Esophagus muscularis mucosa (tissue), 4 donors: ENCODE results near the gene ST8SIA6. TPM values are rescaled to one million over a fixed set of nuclear protein-coding genes. Genes with fewer than 3 reads are reported as not detected.

Experiments used
- DNase-seq: peaks from one replicate; pipeline ENCODE4 v3.0.0-alpha.2; 2017; ENCODE audit errors: extremely low spot score
- H3K27ac ChIP-seq, 4 donors: fragments of 200-600 bp; sonication (generic); replicated peaks in 1 of 4; 1 replicate in 3 of 4; 2 replicates in 1 of 4; pipeline ENCODE4 v1.5.1; 2016 to 2019; ENCODE audit warnings: mild to moderate bottlenecking in 1 of 4
- H3K27me3 ChIP-seq, 4 donors: fragments of 200-600 bp; sonication (generic); one replicate each; pipeline versions ENCODE4 v1.5.1 to v1.6.0; 2016 to 2019
- H3K36me3 ChIP-seq, 4 donors: fragments of 200-600 bp; sonication (generic); one replicate each; pipeline ENCODE4 v1.5.1; 2016 to 2019
- H3K4me1 ChIP-seq, 4 donors: fragments of 200-600 bp; sonication (generic); one replicate each; pipeline ENCODE4 v1.5.1; 2016 to 2019
- H3K4me3 ChIP-seq, 4 donors: fragments of 200-600 bp; sonication (generic); 1 replicate in 2 of 4; 2 replicates in 2 of 4; pipeline ENCODE4 v1.5.1; 2016 to 2019; ENCODE audit warnings: mild to moderate bottlenecking in 4 of 4, moderate library complexity in 1 of 4
- H3K9me3 ChIP-seq, 4 donors: fragments of 200-600 bp; sonication (generic); 1 replicate in 3 of 4; 2 replicates in 1 of 4; pipeline ENCODE4 v1.5.1; 2016 to 2019
- CTCF ChIP-seq, 3 experiments: fragments of 200-600 bp in 2 of 3; fragments of 450-650 bp in 1 of 3; sonication (generic) in 2 of 3; IDR thresholded peaks; one replicate each; pipeline ENCODE4 v1.5.1; 2017 to 2019; ENCODE audit warnings: antibody characterized with exemption in 3 of 3, mild to moderate bottlenecking in 2 of 3, moderate library complexity in 1 of 3
- EP300 ChIP-seq: sonication (generic); formaldehyde crosslinking; IDR thresholded peaks from one replicate; pipeline ENCODE4 v1.6.1; 2017; ENCODE audit warnings: antibody characterized with exemption
- POLR2A ChIP-seq: fragments of 450-650 bp; IDR thresholded peaks from one replicate; pipeline ENCODE4 v1.6.1; 2017; ENCODE audit warnings: antibody characterized with exemption, moderate library complexity, mild to moderate bottlenecking, low read depth
- POLR2AphosphoS5 ChIP-seq, 2 donors: sonication (generic); formaldehyde crosslinking; IDR thresholded peaks; one replicate each; pipeline ENCODE4 v1.6.1; 2017; ENCODE audit warnings: antibody characterized with exemption in 2 of 2
- WGBS: methylation state at CpG from one replicate; pipeline ENCODE4 v1.1.5; 2018; 5-methylcytosine and 5-hydroxymethylcytosine counted together
- intact Hi-C: fragments of 100-400 bp; cut with DNase I; formaldehyde crosslinking; loops from one replicate; pipeline ENCODE4 v1.15.1; 2023
- total RNA-seq, 4 donors: library from RNA; depleted of rRNA; stranded (reverse); fragments of >200 nt; gene quantifications; one replicate each; pipeline versions ENCODE4 v1.1.0 to v1.2.1, GENCODE V29; 2016

Gene ST8SIA6
- total RNA-seq, 4 donors from 2014 or later, result 1.2 to 1.8 (median 1.3) TPM

DNA sequence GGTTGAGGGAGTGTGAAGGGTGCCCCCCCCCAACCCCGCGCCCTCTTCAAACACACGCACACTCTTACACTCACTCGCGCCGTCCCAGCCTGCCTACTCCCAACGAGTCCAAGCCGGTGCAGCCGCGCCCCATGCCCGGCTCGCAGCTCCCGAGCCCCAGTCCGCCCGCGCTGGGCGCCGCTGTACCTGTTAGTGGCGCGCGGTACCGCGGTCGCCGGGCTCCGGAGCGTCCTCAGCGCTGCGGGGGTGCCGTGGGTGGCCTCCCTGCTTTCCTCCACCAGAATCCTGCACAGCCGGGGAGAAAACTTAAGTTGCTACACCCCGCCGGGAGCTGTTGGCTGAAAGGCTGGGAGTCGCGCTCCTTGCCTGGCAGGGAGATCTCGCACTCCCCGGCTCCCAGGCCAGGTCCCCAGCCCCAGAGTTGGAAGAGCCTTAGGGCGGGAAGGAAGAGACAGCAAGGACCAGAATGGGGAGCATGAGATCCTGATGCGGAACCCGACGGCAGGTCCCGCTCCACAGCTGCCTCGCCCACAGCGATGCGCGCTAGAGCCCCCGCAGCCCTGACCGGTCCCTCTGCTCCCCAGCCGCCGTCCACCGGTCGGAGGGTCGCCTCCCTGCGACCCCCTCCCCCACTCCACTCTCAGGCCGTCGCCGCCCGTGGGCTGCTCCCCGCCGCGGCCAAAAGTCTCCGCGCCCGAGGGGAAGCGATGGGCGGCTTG, 863 bp downstream of the ST8SIA6 start:
- peaks cover 0 to 9% (median 0%) of the 10 kb centered on the region in 4 donors for H3K36me3 ChIP-seq
- TF ChIP-seq POLR2A (no peak), CTCF (IDR thresholded peaks at IDR 0.05) (no peak), POLR2AphosphoS5 (IDR thresholded peaks at IDR 0.05) (no peak), EP300 (no peak)
- WGBS, result 0% methylated on average over 5 of the region's 66 CpGs
- peaks cover 0 to 50% (median 28%) of the 10 kb centered on the region in 4 donors for H3K27me3 ChIP-seq
- no peak for DNase-seq
- H3K4me1 ChIP-seq, result peaks cover 6 to 21% (median 18%) of the 10 kb centered on the region in 4 donors
- peaks cover 0 to 17% (median 13%) of the 10 kb centered on the region in 4 donors for H3K9me3 ChIP-seq
- intact Hi-C loops, result no loop called here
- H3K27ac ChIP-seq, result peak overlapping the region in 1 of 4 donors; percentile 4
- peak overlapping the region; percentile 46 to 60 (median 50) for H3K4me3 ChIP-seq

GRCh38 chr10:17453035-17453372, 1.4 kb downstream of the ST8SIA6 start:
- peaks cover 0 to 55% (median 28%) of the 10 kb centered on the region in 4 donors for H3K27me3 ChIP-seq
- peaks cover 0 to 9% (median 0%) of the 10 kb centered on the region in 4 donors for H3K36me3 ChIP-seq
- H3K27ac ChIP-seq, result no peak overlapping the region
- TF ChIP-seq EP300 (no peak), POLR2AphosphoS5 (IDR thresholded peaks at IDR 0.05) (no peak), POLR2A (no peak), CTCF (IDR thresholded peaks at IDR 0.05) (no peak)
- H3K9me3 ChIP-seq, result peaks cover 0 to 23% (median 15%) of the 10 kb centered on the region in 4 donors
- DNase-seq, result no peak
- intact Hi-C loops, result no loop called here
- 16% methylated on average over 7 of the region's 7 CpGs for WGBS
- peak overlapping the region; percentile 46 to 60 (median 50) for H3K4me3 ChIP-seq
- peaks cover 6 to 21% (median 18%) of the 10 kb centered on the region in 4 donors for H3K4me1 ChIP-seq

- peaks cover 0 to 25% (median 17%) of the 10 kb centered on the region in 4 donors for H3K9me3 ChIP-seq
- H3K27me3 ChIP-seq, result peaks cover 0 to 54% (median 28%) of the 10 kb centered on the region in 4 donors
- H3K36me3 ChIP-seq, result peaks cover 0 to 9% (median 0%) of the 10 kb centered on the region in 4 donors
- H3K4me3 ChIP-seq, result no peak overlapping the region
- DNase-seq, result no peak
- TF ChIP-seq EP300 (no peak), POLR2A (no peak), POLR2AphosphoS5 (IDR thresholded peaks at IDR 0.05) (no peak), CTCF (IDR thresholded peaks at IDR 0.05) (no peak)
- peaks cover 6 to 21% (median 18%) of the 10 kb centered on the region in 4 donors for H3K4me1 ChIP-seq
- WGBS, result 57% methylated on average over 6 of the region's 6 CpGs
- no peak overlapping the region for H3K27ac ChIP-seq
- intact Hi-C loops, result no loop called here
These were observed 2.1 kb downstream of the ST8SIA6 start for GRCh38 chr10:17452060-17452841.

- intact Hi-C loops, result no loop called here
These were observed 4.4 kb downstream of the ST8SIA6 start for GRCh38 chr10:17450024-17450423.

More at GRCh38 chr10:17450024-17450423, 4.4 kb downstream of the ST8SIA6 start:
- no peak for DNase-seq
- Histone ChIP-seq H3K27ac (no peak overlapping the region), H3K36me3 (peaks cover 0 to 9% (median 0%) of the 10 kb centered on the region in 4 donors), H3K9me3 (peaks cover 0 to 25% (median 17%) of the 10 kb centered on the region in 4 donors), H3K4me3 (no peak overlapping the region), H3K4me1 (peaks cover 6 to 27% (median 19%) of the 10 kb centered on the region in 4 donors), H3K27me3 (peaks cover 0 to 35% (median 19%) of the 10 kb centered on the region in 4 donors)
- WGBS, result 91% methylated on average over 4 of the region's 4 CpGs
- TF ChIP-seq EP300, result no peak
- TF ChIP-seq CTCF (IDR thresholded peaks at IDR 0.05), result no peak
- no peak for TF ChIP-seq POLR2AphosphoS5 (IDR thresholded peaks at IDR 0.05)
- no peak for TF ChIP-seq POLR2A
